K562 (cell line): ENCODE data around the gene SLC2A10. TPM values are rescaled to one million over a fixed set of nuclear protein-coding genes. Genes with fewer than 3 reads are reported as not detected.

Source experiments
- ARHGAP35 ChIP-seq: fragments of 450-650 bp; IDR thresholded peaks from 2 replicates; pipeline ENCODE4 v1.6.1; 2018; ENCODE audit not compliant: partially characterized antibody
- ARID1B ChIP-seq: fragments of 450-650 bp; IDR thresholded peaks from 2 replicates; pipeline ENCODE4 v1.6.1; 2016; ENCODE audit warnings: antibody characterized with exemption, mild to moderate bottlenecking, inconsistent platforms
- ARNT ChIP-seq, 2 experiments: fragments of 450-650 bp; IDR thresholded peaks; 2 replicates each; pipeline ENCODE4 v1.6.1; 2016; ENCODE audit warnings: mild to moderate bottlenecking in 1 of 2
- BCOR ChIP-seq: fragments of 450-650 bp; IDR thresholded peaks from 2 replicates; pipeline ENCODE4 v1.6.1; 2016
- HLTF ChIP-seq: fragments of 450-650 bp; IDR thresholded peaks from 2 replicates; pipeline ENCODE4 v1.6.1; 2016
- JUND ChIP-seq, 2 experiments: IDR thresholded peaks; 2 replicates in 1 of 2; 3 replicates in 1 of 2; pipeline ENCODE4 v1.6.1; 2011; ENCODE audit warnings: borderline replicate concordance in 2 of 2, low read depth in 2 of 2, low read length in 2 of 2, improper control_type of control experiment in 1 of 2, missing biosample characterization in 1 of 2, missing genetic modification characterization in 1 of 2, missing genetic modification reagents in 1 of 2
- MTA2 ChIP-seq: fragments of 450-650 bp; IDR thresholded peaks from 2 replicates; pipeline ENCODE4 v1.6.1; 2016; ENCODE audit warnings: low read depth
- NR4A1 ChIP-seq, 2 experiments: fragments of 250-450 bp in 1 of 2; fragments of 450-650 bp in 1 of 2; sonication (Bioruptor Pico) in 1 of 2; IDR thresholded peaks; 2 replicates each; pipeline versions ENCODE4 v1.4.0 to v1.6.1; 2016 to 2020; ENCODE audit warnings: mild to moderate bottlenecking in 2 of 2, missing compliant biosample characterization in 1 of 2, missing genetic modification characterization in 1 of 2, moderate library complexity in 1 of 2
- REST ChIP-seq, 2 experiments: fragments of 450-650 bp; formaldehyde crosslinking in 1 of 2; IDR thresholded peaks; 2 replicates each; pipeline versions ENCODE4 v1.4.0 to v1.6.1; 2014 to 2020; ENCODE audit warnings: mild to moderate bottlenecking in 2 of 2, borderline replicate concordance in 1 of 2, low read depth in 1 of 2
- SMARCA4 ChIP-seq: fragments of 450-650 bp; IDR thresholded peaks from 2 replicates; pipeline ENCODE4 v1.6.1; 2016
- SMARCA5 ChIP-seq: fragments of 450-650 bp; IDR thresholded peaks from 2 replicates; pipeline ENCODE4 v1.6.1; 2016
- SUPT5H ChIP-seq: fragments of 450-650 bp; IDR thresholded peaks from 2 replicates; pipeline ENCODE4 v1.6.1; 2016
- THRAP3 ChIP-seq: fragments of 450-650 bp; IDR thresholded peaks from 2 replicates; pipeline ENCODE4 v1.6.1; 2016; ENCODE audit warnings: mild to moderate bottlenecking, inconsistent platforms, borderline replicate concordance
- XRCC5 ChIP-seq: fragments of 200-400 bp; formaldehyde crosslinking; IDR thresholded peaks from 2 replicates; pipeline ENCODE4 v1.6.1; 2017; ENCODE audit warnings: low read depth, mild to moderate bottlenecking, low read length
- ZNF121 ChIP-seq: sonication (generic); formaldehyde crosslinking; conservative IDR thresholded peaks from 2 replicates; pipeline ENCODE4 v1.8.0; 2022; ENCODE audit warnings: missing genetic modification reagents
- ZNF3 ChIP-seq: fragments of 250-450 bp; sonication (Bioruptor Pico); IDR thresholded peaks from 2 replicates; pipeline ENCODE4 v1.5.0; 2021; ENCODE audit warnings: mild to moderate bottlenecking, moderate library complexity
- ZSCAN29 ChIP-seq: fragments of 450-650 bp; IDR thresholded peaks from 2 replicates; pipeline ENCODE4 v1.6.1; 2017
- polyA plus RNA-seq, 8 experiments: library from polyadenylated mRNA; depleted of rRNA in 4 of 8; stranded (reverse) in 5 of 8; unstranded in 3 of 8; fragments of >200 nt; fragmentation: Nextera tagmentation in 2 of 8; fragmentation: Illumina TruSeq in 1 of 8; extraction: Ambion mirVana in 2 of 8; extraction: Trizol in 1 of 8; gene quantifications; 2 replicates each; pipeline versions ENCODE4 v1.2.1 to v1.2.3, GENCODE V29; 2011 to 2014; ENCODE audit warnings: inconsistent platforms in 1 of 8, missing spikeins in 1 of 8
- total RNA-seq, 7 experiments: library from RNA; depleted of rRNA in 6 of 7; stranded (reverse); fragments of >200 nt in 6 of 7; fragmentation: Illumina TruSeq in 2 of 7; extraction: Trizol in 2 of 7; gene quantifications; 2 replicates each; pipeline versions ENCODE4 v1.2.1 to v1.2.3, GENCODE V29; 2011 to 2021; ENCODE audit warnings: low replicate concordance in 1 of 7

Gene SLC2A10
- total and polyA plus RNA-seq, 9 of the 15 experiments (the other 6 are each of a cell fraction or from before 2014, with no cell fraction given): 0.01 to 1.8 (median 0.10) TPM

GRCh38 chr20:46681032-46681854 is 28.2 kb upstream of the SLC2A10 start (continued):
- TF ChIP-seq REST (IDR thresholded peaks at IDR 0.05; ENCODE audit: borderline replicate concordance): peak; percentile 67
- TF ChIP-seq REST (CRISPR knock-in tag; IDR thresholded peaks at IDR 0.05; ENCODE audit: low read depth): no peak
- no peak for TF ChIP-seq NR4A1 (CRISPR knock-in tag; IDR thresholded peaks at IDR 0.05)
- TF ChIP-seq NR4A1 (tag; IDR thresholded peaks at IDR 0.05): no peak
- no peak for TF ChIP-seq ZNF121 (CRISPR knock-in tag)
- TF ChIP-seq THRAP3: peak; percentile 89; the same call in 1 of the 2 replicates
- peak in 1 of 2 experiments; percentile 55; a peak in 1 of 4 replicates for TF ChIP-seq ARNT (IDR thresholded peaks at IDR 0.05)
- peak; percentile 36; the same call in 1 of the 2 replicates for TF ChIP-seq SMARCA4
- 0 out of 2 replicates have a peak, but pooled peaks have one; percentile 5 for TF ChIP-seq JUND (IDR thresholded peaks at IDR 0.05; ENCODE audit: borderline replicate concordance, low read depth, low read length)
- no peak for TF ChIP-seq JUND (tag; IDR thresholded peaks at IDR 0.05; ENCODE audit: borderline replicate concordance, low read depth, low read length)
- TF ChIP-seq MTA2: peak; percentile 52; the same call in 1 of the 2 replicates
- 0 out of 2 replicates have a peak, but pooled peaks have one; percentile 57 for TF ChIP-seq SMARCA5
- TF ChIP-seq ARID1B: peak; percentile 27; the same call in 1 of the 2 replicates
- peak; percentile 37; the same call in 1 of the 2 replicates for TF ChIP-seq ZSCAN29
- 0 out of 2 replicates have a peak, but pooled peaks have one; percentile 29 for TF ChIP-seq SUPT5H
- 0 out of 2 replicates have a peak, but pooled peaks have one; percentile 15 for TF ChIP-seq XRCC5
- TF ChIP-seq BCOR: peak; percentile 36; the same call in 1 of the 2 replicates
- TF ChIP-seq ZNF3 (CRISPR knock-in tag): 0 out of 2 replicates have a peak, but pooled peaks have one; percentile 50
- peak; percentile 95 for TF ChIP-seq HLTF
- TF ChIP-seq ARHGAP35: peak; percentile 75
